Measurements from ENCODE around the gene SYT7. TPM values are rescaled to one million over a fixed set of nuclear protein-coding genes. Genes with fewer than 3 reads are reported as not detected.

SYT7 gene
- total RNA-seq, 4 donors from 2014 or later = 1.3 to 4.2 (median 1.8) TPM

DNA sequence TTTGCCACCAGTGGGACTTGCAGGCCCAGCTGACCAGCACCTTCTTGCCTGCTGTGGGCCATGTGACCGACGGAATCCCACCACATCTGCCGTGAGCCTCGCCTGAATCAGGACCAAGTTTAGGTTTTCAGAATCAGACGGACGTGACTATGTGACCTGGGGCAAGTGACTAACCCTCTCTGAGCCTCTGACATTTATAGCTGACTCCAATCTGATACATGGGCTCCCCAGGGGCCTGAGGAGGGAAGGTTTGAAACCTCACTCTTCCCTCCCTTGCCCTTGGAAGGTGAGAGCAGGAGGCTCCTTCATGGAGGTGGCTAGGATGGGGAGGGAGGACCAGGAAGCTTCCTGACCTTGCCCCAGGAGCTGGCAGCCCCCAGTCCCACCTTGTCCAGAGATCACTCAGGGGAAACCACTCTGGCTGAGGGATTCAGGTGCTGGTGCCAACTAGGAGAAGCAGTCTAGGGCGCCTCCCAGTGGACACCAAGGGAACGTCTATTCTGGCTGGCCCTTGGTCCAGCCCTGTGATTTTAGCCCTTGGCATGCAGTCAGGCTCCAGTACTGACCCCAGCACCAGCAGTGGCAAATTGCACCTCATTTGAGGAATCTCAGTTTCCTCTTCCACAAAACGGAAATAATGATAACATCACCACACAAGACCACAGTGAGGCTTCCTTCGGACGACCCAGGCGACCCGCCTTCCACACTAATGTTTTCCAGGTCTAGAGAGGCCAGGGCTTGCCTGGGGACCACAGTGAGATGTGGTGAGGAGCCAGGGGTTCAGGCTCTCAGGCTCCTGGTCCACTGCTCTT is 47.2 kb upstream of the SYT7 start:
- DNase-seq (ENCODE audit: extremely low spot score) = no peak
- intact Hi-C loops (cut with DNase I) = loop anchor here (10.0 kb wide), 1 partner anchor 83 kb away; no protein-coding TSS in a partner anchor

DNA sequence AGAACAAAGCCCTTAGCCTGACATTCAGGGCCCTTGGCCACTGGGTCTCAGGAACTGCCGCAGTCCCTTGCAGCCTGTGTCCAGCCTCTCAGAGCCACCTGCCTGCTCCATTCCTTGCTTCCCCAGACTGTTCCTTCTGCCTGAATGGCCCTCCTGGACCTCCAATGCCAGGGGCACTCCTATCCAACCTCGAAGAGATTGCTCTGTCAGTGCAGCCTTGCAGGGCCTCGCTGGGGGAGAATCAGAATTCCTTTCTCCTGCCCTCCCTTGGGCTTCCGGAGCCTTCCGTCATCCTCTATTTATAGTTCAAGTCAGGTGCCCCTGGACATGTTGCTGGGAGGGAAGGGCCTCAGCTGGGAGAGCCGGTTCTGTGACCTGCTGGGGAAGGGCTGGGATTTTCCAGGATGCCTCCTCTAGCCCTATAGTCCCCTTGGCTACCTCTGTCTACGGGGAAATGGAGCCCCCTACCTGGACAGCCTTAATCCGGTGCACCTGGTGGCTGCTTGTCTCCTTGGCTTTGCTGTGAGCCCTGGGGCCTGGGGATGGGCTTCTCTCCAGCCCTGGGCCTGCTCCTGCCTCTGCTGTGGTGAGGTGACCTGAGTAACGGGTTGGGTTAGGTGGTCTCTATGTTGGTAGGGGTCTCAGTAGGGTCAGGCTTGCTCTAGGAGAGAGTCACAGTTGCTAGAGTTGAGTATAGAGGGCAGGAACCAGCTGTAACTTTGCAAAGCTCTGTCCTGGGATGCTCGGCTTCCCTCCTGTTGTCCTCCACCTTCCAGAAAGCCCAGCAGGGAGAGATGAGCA is 45.9 kb upstream of the SYT7 start:
- H3K4me3 ChIP-seq = no peak overlapping the region
- intact Hi-C loops (cut with DNase I) = loop anchor here (10.0 kb wide), 1 partner anchor 82 kb away; no protein-coding TSS in a partner anchor
- no peak overlapping the region for H3K27ac ChIP-seq (replicated peaks in 1 of 4)
- DNase-seq (ENCODE audit: extremely low spot score) = no peak
- WGBS = 64% methylated on average over 3 of the region's 10 CpGs
- H3K4me1 ChIP-seq = peaks cover 7 to 19% (median 10%) of the 10 kb centered on the region in 4 donors
- H3K27me3 ChIP-seq = no peaks in the 10 kb centered on the region
- TF ChIP-seq EP300 (IDR thresholded peaks at IDR 0.05) = no peak
- TF ChIP-seq POLR2AphosphoS5 (IDR thresholded peaks at IDR 0.05) = no peak
- TF ChIP-seq POLR2A (IDR thresholded peaks at IDR 0.05; ENCODE audit: low read depth) = no peak
- TF ChIP-seq, protein P1, sequence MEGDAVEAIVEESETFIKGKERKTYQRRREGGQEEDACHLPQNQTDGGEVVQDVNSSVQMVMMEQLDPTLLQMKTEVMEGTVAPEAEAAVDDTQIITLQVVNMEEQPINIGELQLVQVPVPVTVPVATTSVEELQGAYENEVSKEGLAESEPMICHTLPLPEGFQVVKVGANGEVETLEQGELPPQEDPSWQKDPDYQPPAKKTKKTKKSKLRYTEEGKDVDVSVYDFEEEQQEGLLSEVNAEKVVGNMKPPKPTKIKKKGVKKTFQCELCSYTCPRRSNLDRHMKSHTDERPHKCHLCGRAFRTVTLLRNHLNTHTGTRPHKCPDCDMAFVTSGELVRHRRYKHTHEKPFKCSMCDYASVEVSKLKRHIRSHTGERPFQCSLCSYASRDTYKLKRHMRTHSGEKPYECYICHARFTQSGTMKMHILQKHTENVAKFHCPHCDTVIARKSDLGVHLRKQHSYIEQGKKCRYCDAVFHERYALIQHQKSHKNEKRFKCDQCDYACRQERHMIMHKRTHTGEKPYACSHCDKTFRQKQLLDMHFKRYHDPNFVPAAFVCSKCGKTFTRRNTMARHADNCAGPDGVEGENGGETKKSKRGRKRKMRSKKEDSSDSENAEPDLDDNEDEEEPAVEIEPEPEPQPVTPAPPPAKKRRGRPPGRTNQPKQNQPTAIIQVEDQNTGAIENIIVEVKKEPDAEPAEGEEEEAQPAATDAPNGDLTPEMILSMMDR (IDR thresholded peaks at IDR 0.05) = no peak
- H3K9me3 ChIP-seq = no peaks in the 10 kb centered on the region
- no peaks in the 10 kb centered on the region for H3K36me3 ChIP-seq

More for the DNA sequence above, 47.2 kb upstream of the SYT7 start:
- TF ChIP-seq POLR2A (IDR thresholded peaks at IDR 0.05; ENCODE audit: low read depth) (no peak), POLR2AphosphoS5 (IDR thresholded peaks at IDR 0.05) (no peak)
- TF ChIP-seq, protein P1 (IDR thresholded peaks at IDR 0.05) = peak; percentile 45 to 65 (median 48)
- H3K4me1 ChIP-seq = peaks cover 7 to 19% (median 10%) of the 10 kb centered on the region in 4 donors
- no peak overlapping the region for H3K27ac ChIP-seq (replicated peaks in 1 of 4)
- no peaks in the 10 kb centered on the region for H3K27me3 ChIP-seq
- H3K9me3 ChIP-seq = no peaks in the 10 kb centered on the region
- no peak overlapping the region for H3K4me3 ChIP-seq
- WGBS = 74% methylated on average over 12 of the region's 13 CpGs
- no peaks in the 10 kb centered on the region for H3K36me3 ChIP-seq

DNA sequence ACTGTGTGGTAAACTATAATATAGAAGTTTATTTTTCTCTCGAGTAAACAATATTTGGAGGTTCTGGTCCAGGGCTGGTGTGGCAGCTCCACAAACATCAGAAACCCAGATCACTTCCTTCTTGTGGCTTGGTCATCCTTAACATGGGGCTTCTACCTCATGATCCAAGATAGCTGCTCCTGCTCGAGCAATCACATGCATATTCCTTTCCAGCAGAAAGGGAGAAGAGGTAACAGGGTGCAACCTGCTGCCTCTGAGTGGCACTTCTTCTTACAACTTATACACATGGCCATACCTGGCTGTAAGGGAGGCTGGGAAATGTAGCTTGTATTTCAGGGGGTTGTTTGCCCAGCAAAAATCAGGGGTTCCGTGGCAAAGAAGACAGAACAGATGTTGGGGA is 44.6 kb upstream of the SYT7 start:
- Histone ChIP-seq H3K9me3 (no peaks in the 10 kb centered on the region), H3K27me3 (peaks cover 0 to 12% (median 0%) of the 10 kb centered on the region in 4 donors), H3K4me1 (peaks cover 7 to 19% (median 10%) of the 10 kb centered on the region in 4 donors), H3K27ac (replicated peaks in 1 of 4) (no peak overlapping the region), H3K36me3 (no peaks in the 10 kb centered on the region), H3K4me3 (no peak overlapping the region)
- DNase-seq (ENCODE audit: extremely low spot score) = no peak
- 90% methylated on average over 3 of the region's 3 CpGs for WGBS
- intact Hi-C loops (cut with DNase I) = loop anchor here (10.0 kb wide), 1 partner anchor 81 kb away; no protein-coding TSS in a partner anchor
- TF ChIP-seq POLR2A (IDR thresholded peaks at IDR 0.05; ENCODE audit: low read depth) (no peak), EP300 (IDR thresholded peaks at IDR 0.05) (no peak), POLR2AphosphoS5 (IDR thresholded peaks at IDR 0.05) (no peak)
- TF ChIP-seq, protein P1 (IDR thresholded peaks at IDR 0.05) = no peak

DNA sequence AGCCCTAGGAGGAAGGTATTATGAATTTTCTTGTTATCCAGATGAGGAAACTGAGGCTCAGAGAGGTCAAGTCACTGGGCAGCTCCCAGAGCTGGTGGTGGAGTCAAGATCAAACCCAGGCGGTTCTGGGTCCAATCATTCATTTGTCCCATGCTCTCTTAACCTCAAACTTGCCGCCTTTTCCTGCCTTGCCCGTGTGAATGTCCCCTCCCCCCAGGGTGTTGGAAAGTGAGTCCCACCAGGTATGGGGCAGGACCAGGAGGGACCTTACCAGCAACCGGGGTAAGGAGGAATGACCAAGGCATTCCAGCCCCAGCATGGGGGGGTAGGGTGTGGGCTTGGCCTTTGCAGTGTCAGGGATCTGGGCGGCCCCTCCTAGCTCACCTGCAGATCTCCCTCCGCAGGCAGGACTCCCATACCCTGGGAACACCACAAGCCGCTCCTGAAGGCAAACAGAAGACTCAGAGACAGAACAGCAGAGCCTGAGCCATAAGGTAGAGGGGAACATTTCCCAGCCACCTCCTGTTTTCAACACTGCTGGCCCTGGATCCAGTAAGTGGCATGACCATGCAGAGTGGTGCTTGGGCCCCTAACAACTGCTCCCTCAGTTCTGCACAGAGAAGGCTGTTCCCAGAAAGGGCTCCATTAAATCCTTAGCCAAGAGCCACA is 41.2 kb upstream of the SYT7 start:
- no peaks in the 10 kb centered on the region for H3K9me3 ChIP-seq
- intact Hi-C loops (cut with DNase I) = loop anchor here (10.0 kb wide), 1 partner anchor 77 kb away; no protein-coding TSS in a partner anchor
- no peak for DNase-seq (ENCODE audit: extremely low spot score)
- TF ChIP-seq POLR2AphosphoS5 (IDR thresholded peaks at IDR 0.05) = no peak
- no peak overlapping the region for H3K4me3 ChIP-seq
- no peak overlapping the region for H3K27ac ChIP-seq (replicated peaks in 1 of 4)
- peaks cover 0 to 25% (median 0%) of the 10 kb centered on the region in 4 donors for H3K27me3 ChIP-seq
- no peaks in the 10 kb centered on the region for H3K36me3 ChIP-seq
- WGBS = 77% methylated on average over 7 of the region's 7 CpGs
- peaks cover 6 to 7% (median 7%) of the 10 kb centered on the region in 4 donors for H3K4me1 ChIP-seq

Data from esophagus muscularis mucosa (tissue), 4 donors.